Neural progenitor cell (in vitro differentiated cells): ENCODE data around the gene NEURL1.

Experiments used
- EZH2 ChIP-seq: fragments of 200-600 bp; sonication (generic); IDR thresholded peaks from 2 replicates; pipeline ENCODE4 v1.6.1; 2017; ENCODE audit warnings: antibody characterized with exemption, mild to moderate bottlenecking, moderate library complexity
- EZH2phosphoT487 ChIP-seq: fragments of 200-600 bp; sonication (generic); IDR thresholded peaks from 2 replicates; pipeline ENCODE4 v1.6.1; 2017; ENCODE audit warnings: antibody characterized with exemption
- TF ChIP-seq, protein P1 (sequence below): fragments of 200-600 bp; sonication (generic); IDR thresholded peaks from 2 replicates; pipeline ENCODE4 v1.5.1; 2017; ENCODE audit warnings: antibody characterized with exemption, mild to moderate bottlenecking

DNA sequence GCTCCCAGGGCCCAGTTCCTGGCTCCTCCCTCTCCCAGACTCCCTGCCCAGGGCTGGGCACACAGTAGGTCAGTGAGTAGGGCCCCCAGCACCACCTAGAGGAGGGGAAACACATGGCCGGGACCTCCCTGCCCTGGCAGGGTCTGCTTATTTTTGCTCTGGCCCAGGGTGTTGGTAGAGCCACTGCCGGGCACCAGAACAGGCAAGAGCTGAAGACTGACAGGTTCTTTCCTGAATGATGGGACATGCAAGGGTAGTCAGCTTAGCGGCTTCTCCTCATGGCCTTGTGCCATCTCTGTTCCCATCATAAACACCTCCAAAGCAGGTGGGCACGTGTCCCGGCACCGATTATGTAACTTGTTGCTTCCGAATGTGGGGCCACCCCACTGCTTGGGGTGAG, 86.5 kb downstream of the NEURL1 start:
- TF ChIP-seq EZH2: no peak
- TF ChIP-seq, protein P1, sequence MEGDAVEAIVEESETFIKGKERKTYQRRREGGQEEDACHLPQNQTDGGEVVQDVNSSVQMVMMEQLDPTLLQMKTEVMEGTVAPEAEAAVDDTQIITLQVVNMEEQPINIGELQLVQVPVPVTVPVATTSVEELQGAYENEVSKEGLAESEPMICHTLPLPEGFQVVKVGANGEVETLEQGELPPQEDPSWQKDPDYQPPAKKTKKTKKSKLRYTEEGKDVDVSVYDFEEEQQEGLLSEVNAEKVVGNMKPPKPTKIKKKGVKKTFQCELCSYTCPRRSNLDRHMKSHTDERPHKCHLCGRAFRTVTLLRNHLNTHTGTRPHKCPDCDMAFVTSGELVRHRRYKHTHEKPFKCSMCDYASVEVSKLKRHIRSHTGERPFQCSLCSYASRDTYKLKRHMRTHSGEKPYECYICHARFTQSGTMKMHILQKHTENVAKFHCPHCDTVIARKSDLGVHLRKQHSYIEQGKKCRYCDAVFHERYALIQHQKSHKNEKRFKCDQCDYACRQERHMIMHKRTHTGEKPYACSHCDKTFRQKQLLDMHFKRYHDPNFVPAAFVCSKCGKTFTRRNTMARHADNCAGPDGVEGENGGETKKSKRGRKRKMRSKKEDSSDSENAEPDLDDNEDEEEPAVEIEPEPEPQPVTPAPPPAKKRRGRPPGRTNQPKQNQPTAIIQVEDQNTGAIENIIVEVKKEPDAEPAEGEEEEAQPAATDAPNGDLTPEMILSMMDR: peak; percentile 20
- TF ChIP-seq EZH2phosphoT487: no peak
